ENCODE measurements around the gene ILRUN. TPM values are rescaled to one million over a fixed set of nuclear protein-coding genes. Genes with fewer than 3 reads are reported as not detected.
A peak's percentile ranks its signal among the peaks of the same experiment; 100 is the strongest.

The ILRUN gene
- total RNA-seq, 4 donors from 2014 or later, result 60.2 to 65.4 (median 62.9) TPM

DNA sequence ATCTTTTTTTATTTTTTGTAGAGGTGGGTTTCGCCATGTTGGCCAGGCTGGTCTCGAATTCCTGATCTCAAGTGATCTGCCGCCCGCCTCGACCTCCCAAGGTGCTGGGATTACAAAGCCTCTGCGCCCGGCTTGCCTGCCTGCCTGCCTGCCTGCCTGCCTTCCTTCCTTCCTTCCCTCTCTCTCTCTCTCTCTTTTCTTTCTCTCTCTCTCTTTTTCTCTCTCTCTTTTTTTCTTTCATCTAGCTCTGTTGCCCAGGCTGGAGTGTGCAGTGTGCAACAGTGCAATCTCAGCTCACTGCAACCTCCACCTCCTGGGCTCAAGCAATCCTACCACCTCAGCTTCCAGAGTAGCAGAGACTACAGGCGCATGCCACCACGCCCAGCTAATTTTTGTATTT, 4.6 kb upstream of the ILRUN start:
- WGBS, 2 donors, result 85 to 95% methylated on average over 9 of the region's 9 CpGs
- intact Hi-C loops (cut with DNase I; ENCODE audit: low total_unique reads), result no loop called here
- H3K4me3 ChIP-seq (ENCODE audit: low read depth, poor library complexity, severe bottlenecking), result no peak overlapping the region
- no peak for DNase-seq (ENCODE audit: low spot score in 2 of 2)
- TF ChIP-seq POLR2A (IDR thresholded peaks at IDR 0.05), result no peak

DNA sequence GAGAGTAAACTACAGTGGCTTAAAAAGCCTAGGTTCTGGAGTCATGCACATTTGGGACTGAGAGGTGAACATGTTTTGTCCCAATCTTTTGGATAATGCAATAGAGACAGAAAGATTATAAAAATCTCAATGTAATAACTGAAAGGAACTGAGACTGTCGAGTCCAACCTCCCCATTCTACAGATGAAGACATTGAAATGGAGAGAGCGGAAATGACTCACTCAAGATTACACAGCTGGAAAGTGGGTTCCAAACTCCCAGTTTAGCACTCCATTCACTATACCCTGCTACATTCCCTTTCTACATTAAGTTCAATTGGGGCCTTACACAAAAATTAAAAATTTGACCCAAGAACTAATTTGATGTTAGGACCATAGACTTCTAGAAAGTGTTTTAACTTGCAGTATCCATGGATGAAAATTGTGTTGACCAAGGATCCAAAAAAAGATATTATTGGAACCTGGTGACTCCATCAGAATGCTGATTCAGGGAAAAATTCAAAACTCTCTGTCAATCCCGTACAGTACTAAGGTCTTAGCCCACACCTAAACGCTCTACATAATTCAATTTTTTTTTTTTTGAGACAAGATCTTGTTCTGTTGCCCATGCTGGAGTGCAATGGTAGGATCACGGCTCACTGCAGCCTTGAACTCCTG, 1.5 kb upstream of the ILRUN start:
- WGBS, 2 donors, result 91 to 92% methylated on average over 5 of the region's 5 CpGs
- H3K4me3 ChIP-seq (ENCODE audit: low read depth, poor library complexity, severe bottlenecking), result no peak overlapping the region
- intact Hi-C loops (cut with DNase I; ENCODE audit: low total_unique reads), result no loop called here
- TF ChIP-seq, protein P1, sequence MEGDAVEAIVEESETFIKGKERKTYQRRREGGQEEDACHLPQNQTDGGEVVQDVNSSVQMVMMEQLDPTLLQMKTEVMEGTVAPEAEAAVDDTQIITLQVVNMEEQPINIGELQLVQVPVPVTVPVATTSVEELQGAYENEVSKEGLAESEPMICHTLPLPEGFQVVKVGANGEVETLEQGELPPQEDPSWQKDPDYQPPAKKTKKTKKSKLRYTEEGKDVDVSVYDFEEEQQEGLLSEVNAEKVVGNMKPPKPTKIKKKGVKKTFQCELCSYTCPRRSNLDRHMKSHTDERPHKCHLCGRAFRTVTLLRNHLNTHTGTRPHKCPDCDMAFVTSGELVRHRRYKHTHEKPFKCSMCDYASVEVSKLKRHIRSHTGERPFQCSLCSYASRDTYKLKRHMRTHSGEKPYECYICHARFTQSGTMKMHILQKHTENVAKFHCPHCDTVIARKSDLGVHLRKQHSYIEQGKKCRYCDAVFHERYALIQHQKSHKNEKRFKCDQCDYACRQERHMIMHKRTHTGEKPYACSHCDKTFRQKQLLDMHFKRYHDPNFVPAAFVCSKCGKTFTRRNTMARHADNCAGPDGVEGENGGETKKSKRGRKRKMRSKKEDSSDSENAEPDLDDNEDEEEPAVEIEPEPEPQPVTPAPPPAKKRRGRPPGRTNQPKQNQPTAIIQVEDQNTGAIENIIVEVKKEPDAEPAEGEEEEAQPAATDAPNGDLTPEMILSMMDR (IDR thresholded peaks at IDR 0.05), result no peak
- TF ChIP-seq POLR2A (IDR thresholded peaks at IDR 0.05), result no peak
- DNase-seq (ENCODE audit: low spot score in 2 of 2), result no peak

DNA sequence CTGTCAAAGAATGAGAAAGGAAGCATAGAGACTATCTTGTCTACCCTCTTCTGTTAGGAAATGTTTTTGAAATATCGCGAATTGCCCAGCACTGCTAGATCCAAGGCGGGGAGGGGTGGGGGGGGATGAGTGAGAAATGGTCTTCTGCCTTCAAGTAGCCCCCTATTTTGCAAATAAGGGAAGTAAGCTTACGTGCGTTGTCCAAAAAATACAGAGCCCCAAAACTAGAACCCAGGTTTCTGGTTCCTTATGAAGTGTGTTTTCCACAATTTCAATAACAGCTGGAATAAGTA, 923 bp upstream of the ILRUN start:
- intact Hi-C loops (cut with DNase I; ENCODE audit: low total_unique reads), result no loop called here
- 59 to 71% methylated on average over 5 of the region's 5 CpGs for WGBS, 2 donors
- no peak for DNase-seq (ENCODE audit: low spot score in 2 of 2)
- no peak overlapping the region for H3K4me3 ChIP-seq (ENCODE audit: low read depth, poor library complexity, severe bottlenecking)
- TF ChIP-seq, protein P1 (IDR thresholded peaks at IDR 0.05), result no peak
- TF ChIP-seq POLR2A (IDR thresholded peaks at IDR 0.05), result no peak

DNA sequence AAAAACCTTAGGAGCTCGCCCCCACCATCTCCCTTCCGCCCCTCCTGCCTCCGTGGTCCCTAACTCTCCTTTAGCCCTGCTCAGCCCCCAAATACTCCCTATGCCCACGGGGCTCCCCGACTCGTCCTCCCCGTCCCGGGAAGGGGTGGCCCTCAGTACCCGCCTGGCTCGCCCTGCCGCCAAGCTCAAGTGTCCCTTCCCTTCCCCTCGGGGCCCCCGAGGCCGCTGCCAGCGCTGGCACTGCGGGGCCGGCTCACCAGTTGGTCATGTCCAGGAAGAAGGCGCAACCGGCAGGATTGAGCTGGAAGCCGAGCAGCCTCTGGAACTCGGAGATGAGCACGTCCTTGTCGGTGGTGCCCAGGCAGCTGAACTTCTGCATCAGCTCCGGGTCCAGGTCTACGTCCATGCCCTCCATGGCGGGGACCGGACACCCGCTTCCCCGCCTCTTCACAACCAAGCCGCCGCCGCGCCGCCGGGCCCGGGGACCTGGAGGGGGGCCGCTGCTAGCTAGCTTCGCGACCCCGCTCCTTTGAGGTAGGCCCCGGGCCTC, 303 bp downstream of the ILRUN start:
- intact Hi-C loops (cut with DNase I; ENCODE audit: low total_unique reads), result no loop called here
- peak overlapping the region; percentile 75 for H3K4me3 ChIP-seq (ENCODE audit: low read depth, poor library complexity, severe bottlenecking)
- 1% methylated on average over 20 to 32 of the region's 41 CpGs for WGBS, 2 donors

DNA sequence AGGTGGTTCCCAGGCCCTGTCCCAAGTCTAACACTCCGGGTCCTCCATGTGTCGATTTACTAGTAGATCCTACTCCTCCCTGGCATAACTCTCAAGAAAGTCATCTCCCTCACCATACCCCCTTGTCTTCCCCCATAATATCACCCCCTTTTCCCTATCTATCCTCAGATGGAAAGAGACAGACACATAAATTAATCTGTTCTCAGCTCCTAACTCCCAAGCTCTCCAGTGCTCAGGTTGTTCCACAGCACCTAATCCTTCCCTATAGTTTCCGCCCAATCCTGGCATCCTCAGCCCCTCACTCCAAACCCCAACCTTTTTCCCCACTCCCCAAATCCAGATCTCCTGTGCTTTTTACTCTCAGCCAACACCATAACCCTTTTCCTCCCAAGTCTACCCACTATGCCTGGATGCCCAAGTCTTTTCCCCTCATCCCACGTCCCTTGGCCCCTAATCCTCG, 808 bp downstream of the ILRUN start:
- 11 to 14% methylated on average over 5 of the region's 5 CpGs for WGBS, 2 donors
- DNase-seq (ENCODE audit: low spot score in 2 of 2), result no peak
- intact Hi-C loops (cut with DNase I; ENCODE audit: low total_unique reads), result no loop called here
- H3K4me3 ChIP-seq (ENCODE audit: low read depth, poor library complexity, severe bottlenecking), result peak overlapping the region; percentile 75
- TF ChIP-seq, protein P1 (IDR thresholded peaks at IDR 0.05), result no peak
- no peak for TF ChIP-seq POLR2A (IDR thresholded peaks at IDR 0.05)

More for the DNA sequence above, 303 bp downstream of the ILRUN start:
- peak; percentile 46 to 93 for DNase-seq (ENCODE audit: low spot score in 2 of 2)
- TF ChIP-seq, protein P1 (IDR thresholded peaks at IDR 0.05), result no peak
- no peak for TF ChIP-seq POLR2A (IDR thresholded peaks at IDR 0.05)

DNA sequence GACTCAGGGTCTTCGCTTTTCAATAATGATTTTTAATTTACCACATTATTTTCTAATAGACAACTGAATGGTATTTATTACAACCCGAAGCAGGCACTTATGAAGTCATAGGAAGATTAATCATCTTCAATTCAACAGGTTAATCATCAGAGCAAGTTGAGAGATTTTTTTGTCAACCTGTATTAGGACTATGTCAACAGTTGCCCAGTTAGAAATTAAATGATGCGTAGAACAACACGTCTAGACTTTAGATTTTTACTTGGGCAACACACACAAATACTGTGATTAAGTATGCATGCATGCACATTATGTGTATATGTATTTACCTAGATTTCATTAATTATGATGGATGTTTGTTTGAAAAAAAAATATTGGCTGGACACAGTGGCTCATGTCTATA, 4.3 kb downstream of the ILRUN start:
- no peak overlapping the region for H3K4me3 ChIP-seq (ENCODE audit: low read depth, poor library complexity, severe bottlenecking)
- TF ChIP-seq, protein P1 (IDR thresholded peaks at IDR 0.05), result no peak
- no peak for TF ChIP-seq POLR2A (IDR thresholded peaks at IDR 0.05)
- intact Hi-C loops (cut with DNase I; ENCODE audit: low total_unique reads), result no loop called here
- 80 to 87% methylated on average over 4 of the region's 4 CpGs for WGBS, 2 donors
- no peak for DNase-seq (ENCODE audit: low spot score in 2 of 2)

Measured in lower leg skin (tissue), 4 donors.